H1 (cell line): ENCODE data around the gene ARHGEF1. TPM values are rescaled to one million over a fixed set of nuclear protein-coding genes. Genes with fewer than 3 reads are reported as not detected.

Source experiments
- CTCF ChIA-PET: fragments of 300-600 bp; sonication (Branson Sonifier 250); formaldehyde crosslinking; loops from one replicate; lab custom pipeline; 2021; ENCODE audit not compliant: partially characterized antibody; lab: Charles Lee
- POLR2A ChIA-PET: fragments of 300-600 bp; sonication (Branson Sonifier 250); formaldehyde crosslinking; loops from one replicate; lab custom pipeline; 2021; ENCODE audit warnings: inconsistent platforms; ENCODE audit not compliant: partially characterized antibody; lab: Charles Lee
- DNase-seq, 2 experiments: peaks; one replicate each; pipeline versions ENCODE4 v3.0.0 to v3.0.0-alpha.2; 2010 to 2022; ENCODE audit warnings: low spot score in 2 of 2, low read depth in 1 of 2, mixed read lengths in 1 of 2
- FAIRE-seq: peaks from 2 replicates; lab custom pipeline; 2011; peaks lifted over from hg19 to GRCh38; lab: Jason Lieb, UNC
- H2AFZ ChIP-seq: 2 replicates; pipeline ENCODE4 v1.8.1; 2012; ENCODE audit warnings: low read length, inconsistent platforms
- H2AK5ac ChIP-seq: 2 replicates; pipeline ENCODE4 v1.6.1; 2013; ENCODE audit warnings: low read depth, low read length
- H2BK120ac ChIP-seq: replicated peaks from 2 replicates; pipeline ENCODE3; 2013; ENCODE audit warnings: low read depth, low read length, inconsistent platforms
- H2BK12ac ChIP-seq: 2 replicates; pipeline ENCODE4 v1.6.1; 2013; ENCODE audit warnings: low read depth, low read length
- H2BK15ac ChIP-seq: 2 replicates; pipeline ENCODE4 v1.6.1; 2013; ENCODE audit warnings: low read length
- H2BK20ac ChIP-seq: 2 replicates; pipeline ENCODE4 v1.6.1; 2013; ENCODE audit warnings: low read length
- H2BK5ac ChIP-seq: 2 replicates; pipeline ENCODE4 v1.6.1; 2013; ENCODE audit warnings: low read depth, low read length
- H3K14ac ChIP-seq: 2 replicates; pipeline ENCODE4 v1.6.1; 2013; ENCODE audit warnings: inconsistent platforms; ENCODE audit not compliant: insufficient read length
- H3K18ac ChIP-seq: 2 replicates; pipeline ENCODE4 v1.6.1; 2013; ENCODE audit warnings: low read length; ENCODE audit errors: extremely low read depth
- H3K23ac ChIP-seq: 2 replicates; pipeline ENCODE4 v1.6.1; 2013; ENCODE audit warnings: inconsistent platforms; ENCODE audit not compliant: insufficient read length
- H3K23me2 ChIP-seq: 2 replicates; pipeline ENCODE4 v1.6.1; 2013; ENCODE audit warnings: low read depth, low read length
- H3K27ac ChIP-seq: 2 replicates; pipeline ENCODE4 v1.6.1; 2011; ENCODE audit warnings: low read depth, low read length, inconsistent platforms
- H3K27me3 ChIP-seq, 4 experiments: replicated peaks in 1 of 4; 1 replicate in 1 of 4; 2 replicates in 3 of 4; pipeline versions ENCODE4 v1.6.1 to v1.8.1; 2011 to 2013; ENCODE audit warnings: low read length in 3 of 4, mild to moderate bottlenecking in 3 of 4, inconsistent platforms in 2 of 4, mixed read lengths in 2 of 4, moderate library complexity in 1 of 4; ENCODE audit not compliant: control insufficient read depth in 3 of 4, insufficient read depth in 3 of 4; ENCODE audit errors: extremely low read depth in 1 of 4
- H3K36me3 ChIP-seq, 4 experiments: 2 replicates each; pipeline versions ENCODE4 v1.6.1 to v1.8.1; 2011 to 2013; ENCODE audit warnings: mild to moderate bottlenecking in 4 of 4, low read length in 3 of 4, moderate library complexity in 2 of 4, control low read depth in 1 of 4, inconsistent platforms in 1 of 4; ENCODE audit not compliant: insufficient read depth in 4 of 4, control insufficient read depth in 2 of 4
- H3K4ac ChIP-seq: replicated peaks from 2 replicates; pipeline ENCODE3; 2013; ENCODE audit warnings: low read length, low read depth, mixed read lengths, inconsistent platforms; ENCODE audit not compliant: insufficient read length
- H3K4me1 ChIP-seq, 4 experiments: replicated peaks in 1 of 4; 1 replicate in 1 of 4; 2 replicates in 3 of 4; pipeline versions ENCODE4 v1.6.1 to v1.8.1; 2011 to 2013; ENCODE audit warnings: low read length in 3 of 4, inconsistent platforms in 2 of 4, mixed read lengths in 1 of 4; ENCODE audit not compliant: insufficient read depth in 4 of 4, control insufficient read depth in 3 of 4
- H3K4me2 ChIP-seq, 2 experiments: 2 replicates each; pipeline versions ENCODE4 v1.6.1 to v1.8.1; 2011 to 2013; ENCODE audit warnings: low read depth in 2 of 2, low read length in 2 of 2, control low read depth in 1 of 2, inconsistent platforms in 1 of 2, mild to moderate bottlenecking in 1 of 2; ENCODE audit not compliant: insufficient read depth in 1 of 2
- H3K4me3 ChIP-seq, 4 experiments: fragments of 200-600, 300-600 bp in 1 of 4; sonication (generic), shearing (Covaris generic), sonication (Bioruptor Twin) in 1 of 4; 2 replicates each; pipeline versions ENCODE4 v1.5.1 to v1.8.1; 2011 to 2016; ENCODE audit warnings: low read length in 4 of 4, low read depth in 3 of 4, control low read depth in 2 of 4, inconsistent platforms in 2 of 4, mild to moderate bottlenecking in 2 of 4, mixed read lengths in 1 of 4, moderate library complexity in 1 of 4; ENCODE audit not compliant: insufficient read depth in 2 of 4; ENCODE audit errors: extremely low read depth in 1 of 4
- H3K56ac ChIP-seq: replicated peaks from 2 replicates; pipeline ENCODE3; 2013; ENCODE audit warnings: low read depth, mild to moderate bottlenecking, mixed read lengths, low read length, inconsistent platforms; ENCODE audit not compliant: insufficient read length
- H3K79me1 ChIP-seq: 2 replicates; pipeline ENCODE4 v1.6.1; 2013; ENCODE audit warnings: low read depth, low read length, control low read depth
- H3K79me2 ChIP-seq, 2 experiments: 2 replicates each; pipeline versions ENCODE4 v1.6.1 to v1.8.1; 2012 to 2013; ENCODE audit warnings: low read length in 2 of 2, mild to moderate bottlenecking in 2 of 2, inconsistent platforms in 1 of 2; ENCODE audit not compliant: insufficient read depth in 2 of 2, control insufficient read depth in 1 of 2
- H3K9ac ChIP-seq, 4 experiments: replicated peaks in 1 of 4; 1 replicate in 1 of 4; 2 replicates in 3 of 4; pipeline versions ENCODE4 v1.6.1 to v1.8.1; 2011 to 2013; ENCODE audit warnings: low read depth in 3 of 4, low read length in 3 of 4, control low read depth in 2 of 4, mild to moderate bottlenecking in 2 of 4, moderate library complexity in 2 of 4, inconsistent platforms in 1 of 4; ENCODE audit errors: extremely low read depth in 1 of 4
- H3K9me3 ChIP-seq, 2 experiments: 2 replicates each; pipeline versions ENCODE4 v1.6.1 to v1.8.1; 2012 to 2013; ENCODE audit warnings: mild to moderate bottlenecking in 2 of 2, moderate library complexity in 2 of 2, control low read depth in 1 of 2, inconsistent platforms in 1 of 2, low read depth in 1 of 2, low read length in 1 of 2, mixed read lengths in 1 of 2; ENCODE audit not compliant: insufficient read depth in 2 of 2
- H4K20me1 ChIP-seq, 2 experiments: replicated peaks in 1 of 2; 2 replicates each; pipeline versions ENCODE3 to v1.8.1; 2011 to 2013; ENCODE audit warnings: inconsistent platforms in 2 of 2, low read length in 2 of 2, mild to moderate bottlenecking in 1 of 2; ENCODE audit not compliant: insufficient read depth in 2 of 2, control insufficient read depth in 1 of 2
- H4K5ac ChIP-seq: 2 replicates; pipeline ENCODE4 v1.6.1; 2013; ENCODE audit warnings: low read length, low read depth, mixed read lengths, inconsistent platforms; ENCODE audit not compliant: insufficient read length
- H4K8ac ChIP-seq: 2 replicates; pipeline ENCODE4 v1.8.0; 2013; ENCODE audit warnings: mild to moderate bottlenecking, moderate library complexity, low read length, inconsistent platforms; ENCODE audit not compliant: insufficient read depth; ENCODE audit errors: extremely low read depth
- H4K91ac ChIP-seq: replicated peaks from 2 replicates; pipeline ENCODE3; 2013; ENCODE audit warnings: low read length, mixed read lengths, inconsistent platforms; ENCODE audit not compliant: insufficient read length
- BACH1 ChIP-seq: IDR thresholded peaks from 2 replicates; pipeline ENCODE4 v1.6.1; 2012; ENCODE audit warnings: low read length, improper control_type of control experiment
- POU5F1 ChIP-seq: IDR thresholded peaks from 2 replicates; pipeline ENCODE4 v1.6.1; 2011; ENCODE audit warnings: low read depth, mild to moderate bottlenecking, low read length, moderate library complexity
- RFX5 ChIP-seq: IDR thresholded peaks from 2 replicates; pipeline ENCODE4 v1.6.1; 2011; ENCODE audit warnings: low read depth, low read length, improper control_type of control experiment, borderline replicate concordance
- TAF7 ChIP-seq: optimal IDR thresholded peaks from 2 replicates; pipeline ENCODE3; 2011; ENCODE audit warnings: low read depth, mild to moderate bottlenecking, inconsistent platforms, low read length, moderate library complexity, borderline replicate concordance
- TCF12 ChIP-seq: IDR thresholded peaks from 2 replicates; pipeline ENCODE4 v1.6.1; 2011; ENCODE audit warnings: low read depth, mild to moderate bottlenecking, low read length
- TEAD4 ChIP-seq: IDR thresholded peaks from 2 replicates; pipeline ENCODE4 v1.6.1; 2012; ENCODE audit warnings: low read depth, low read length, inconsistent platforms, mixed read lengths
- WGBS, 2 experiments: shearing (Covaris generic) in 1 of 2; methylation state at CpG; one replicate each; pipeline versions ENCODE4 v1.1.6 to v1.1.7; 2013 to 2015; ENCODE audit warnings: low lambda C conversion rate in 2 of 2, mixed read lengths in 2 of 2, inconsistent platforms in 1 of 2, low coverage in 1 of 2, missing lambda C conversion rate in 1 of 2; ENCODE audit not compliant: insufficient replicate concordance in 2 of 2, insufficient coverage in 1 of 2, insufficient read length in 1 of 2; ENCODE audit errors: extremely low coverage in 1 of 2, missing lambda C conversion rate in 1 of 2; 5-methylcytosine and 5-hydroxymethylcytosine counted together
- polyA plus RNA-seq, 7 experiments: library from polyadenylated mRNA; depleted of rRNA in 3 of 7; stranded (reverse) in 5 of 7; unstranded in 2 of 7; fragments of >200 nt in 5 of 7; fragments of 200-250 nt in 2 of 7; gene quantifications; 1 replicate in 5 of 7; 2 replicates in 1 of 7; 4 replicates in 1 of 7; pipeline versions ENCODE4 v1.2.1 to v1.2.3, GENCODE V29; 2011 to 2013; ENCODE audit warnings: missing spikeins in 2 of 7, mixed read lengths in 2 of 7
- total RNA-seq: library from RNA; stranded (reverse); fragmentation: NEBNext Ultra II Directional; extraction: Animal tissue kit (Norgen Biotek cat#: 25700); gene quantifications from 2 replicates; pipeline ENCODE4 v1.2.1, GENCODE V29; 2021

Gene ARHGEF1
- total and polyA plus RNA-seq, 2 of the 8 experiments (the other 6 are each of a cell fraction or from before 2014, with no cell fraction given) = 23.0 to 49.0 TPM

GRCh38 chr19:41897181-41897580 lies 14.2 kb downstream of the ARHGEF1 start:
- no peak for FAIRE-seq
- no peaks in the 10 kb centered on the region for H3K27me3 ChIP-seq
- peaks cover 0 to 5% (median 1%) of the 10 kb centered on the region in 4 experiments; a peak in 1 of 7 replicates for H3K4me1 ChIP-seq
- no peak overlapping the region for H2BK12ac ChIP-seq
- ChIA-PET POLR2A (interaction anchor here (0.6 to 3.3 kb wide), 4 partner anchors 15 to 37 kb away, joined by 3 to 10 read pairs (median 5); no protein-coding TSS in a partner anchor), CTCF (no interaction called here)
- H3K56ac ChIP-seq = no peak overlapping the region
- no peak overlapping the region for H3K9ac ChIP-seq
- H2AK5ac ChIP-seq = no peak overlapping the region
- no peak overlapping the region for H2BK5ac ChIP-seq
- no peak overlapping the region for H2BK20ac ChIP-seq
- H4K8ac ChIP-seq = no peak overlapping the region
- no peak overlapping the region for H2BK15ac ChIP-seq
- no peaks in the 10 kb centered on the region for H3K79me2 ChIP-seq
- no peak overlapping the region for H3K14ac ChIP-seq
- H4K91ac ChIP-seq = no peak overlapping the region
- H3K36me3 ChIP-seq = peaks cover under 1 to 7% (median 4%) of the 10 kb centered on the region in 4 experiments; a peak in 5 of 8 replicates
- TF ChIP-seq POU5F1 (no peak), TAF7 (no peak), TEAD4 (no peak), TCF12 (no peak), BACH1 (no peak), RFX5 (no peak)
- TF ChIP-seq, all 59 proteins: peak for 0
- H3K23ac ChIP-seq = no peak overlapping the region
- peaks cover 0 to 3% of the 10 kb centered on the region in 2 experiments for H4K20me1 ChIP-seq
- H2AFZ ChIP-seq = no peak overlapping the region
- H3K27ac ChIP-seq = no peak overlapping the region
- no peak for DNase-seq
- no peak overlapping the region for H3K4ac ChIP-seq
- no peak overlapping the region for H4K5ac ChIP-seq
- H3K23me2 ChIP-seq = no peaks in the 10 kb centered on the region
- no peak overlapping the region for H3K18ac ChIP-seq
- no peak overlapping the region for H3K4me3 ChIP-seq
- H3K9me3 ChIP-seq = no peaks in the 10 kb centered on the region
- no CpG with 5 or more reads among the region's 3 CpGs for WGBS, 2 experiments
- H2BK120ac ChIP-seq = no peak overlapping the region
- H3K79me1 ChIP-seq = no peaks in the 10 kb centered on the region
- no peak overlapping the region for H3K4me2 ChIP-seq
